ENCODE results near the gene TMEM234. TPM values are rescaled to one million over a fixed set of nuclear protein-coding genes. Genes with fewer than 3 reads are reported as not detected.
A peak's percentile ranks its signal among the peaks of the same experiment; 100 is the strongest.

The TMEM234 gene
- total and polyA plus RNA-seq, 2 of the 13 experiments (the other 11 are each of a cell fraction or from before 2014, with no cell fraction given), result 6.1 to 9.0 TPM

DNA sequence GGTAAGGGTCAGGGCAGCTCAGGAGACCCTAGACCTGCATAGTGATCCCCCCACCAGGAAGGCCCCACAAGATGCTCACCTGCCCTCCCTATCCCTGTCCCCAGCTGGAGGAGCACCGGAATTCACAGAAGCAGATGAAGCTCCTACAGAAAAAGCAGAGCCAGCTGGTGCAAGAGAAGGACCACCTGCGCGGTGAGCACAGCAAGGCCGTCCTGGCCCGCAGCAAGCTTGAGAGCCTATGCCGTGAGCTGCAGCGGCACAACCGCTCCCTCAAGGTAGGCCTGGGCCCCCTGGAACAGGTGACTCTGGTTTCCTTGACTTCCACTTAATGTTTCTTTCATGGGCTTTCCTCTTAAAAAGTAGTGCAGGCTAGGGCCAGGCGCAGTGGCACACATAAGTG, 34.3 kb downstream of the TMEM234 start:
- no TSS peak for BruUV-seq (replicated peaks)
- H3K36me3 ChIP-seq (replicated peaks in 1 of 2; ENCODE audit: control insufficient read depth in 1 of 2, insufficient read depth in 2 of 2, low read length in 2 of 2), result peaks cover 42 to 82% of the 10 kb centered on the region in 2 experiments
- WGBS (ENCODE audit: low lambda C conversion rate), result 100% methylated on average over 8 of the region's 9 CpGs

DNA sequence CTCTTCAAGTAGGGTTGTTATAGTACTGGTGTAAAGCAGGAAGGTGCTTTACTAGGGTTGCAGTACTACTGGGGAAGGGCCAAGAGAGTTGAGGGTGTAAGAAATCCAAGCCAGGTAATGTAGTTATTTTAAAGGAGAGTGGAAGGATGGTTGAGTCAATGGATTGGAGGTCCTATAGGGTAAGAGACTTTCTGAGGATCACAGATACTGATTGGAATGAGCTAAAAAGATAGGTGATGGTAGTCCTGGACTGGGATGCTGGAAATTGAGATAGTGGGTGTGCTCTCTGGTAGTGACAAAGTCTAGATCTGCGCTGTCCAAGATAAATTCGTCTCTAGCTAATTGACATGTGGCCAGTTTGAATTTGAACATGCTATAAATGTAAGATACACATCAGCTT, 35.7 kb downstream of the TMEM234 start:
- no peak for TF ChIP-seq ELF3 (CRISPR knock-in tag; IDR thresholded peaks at IDR 0.05)
- peak; percentile 55 for TF ChIP-seq RBFOX2 (IDR thresholded peaks at IDR 0.05; ENCODE audit: low read depth, low read length)
- TF ChIP-seq, protein P1, sequence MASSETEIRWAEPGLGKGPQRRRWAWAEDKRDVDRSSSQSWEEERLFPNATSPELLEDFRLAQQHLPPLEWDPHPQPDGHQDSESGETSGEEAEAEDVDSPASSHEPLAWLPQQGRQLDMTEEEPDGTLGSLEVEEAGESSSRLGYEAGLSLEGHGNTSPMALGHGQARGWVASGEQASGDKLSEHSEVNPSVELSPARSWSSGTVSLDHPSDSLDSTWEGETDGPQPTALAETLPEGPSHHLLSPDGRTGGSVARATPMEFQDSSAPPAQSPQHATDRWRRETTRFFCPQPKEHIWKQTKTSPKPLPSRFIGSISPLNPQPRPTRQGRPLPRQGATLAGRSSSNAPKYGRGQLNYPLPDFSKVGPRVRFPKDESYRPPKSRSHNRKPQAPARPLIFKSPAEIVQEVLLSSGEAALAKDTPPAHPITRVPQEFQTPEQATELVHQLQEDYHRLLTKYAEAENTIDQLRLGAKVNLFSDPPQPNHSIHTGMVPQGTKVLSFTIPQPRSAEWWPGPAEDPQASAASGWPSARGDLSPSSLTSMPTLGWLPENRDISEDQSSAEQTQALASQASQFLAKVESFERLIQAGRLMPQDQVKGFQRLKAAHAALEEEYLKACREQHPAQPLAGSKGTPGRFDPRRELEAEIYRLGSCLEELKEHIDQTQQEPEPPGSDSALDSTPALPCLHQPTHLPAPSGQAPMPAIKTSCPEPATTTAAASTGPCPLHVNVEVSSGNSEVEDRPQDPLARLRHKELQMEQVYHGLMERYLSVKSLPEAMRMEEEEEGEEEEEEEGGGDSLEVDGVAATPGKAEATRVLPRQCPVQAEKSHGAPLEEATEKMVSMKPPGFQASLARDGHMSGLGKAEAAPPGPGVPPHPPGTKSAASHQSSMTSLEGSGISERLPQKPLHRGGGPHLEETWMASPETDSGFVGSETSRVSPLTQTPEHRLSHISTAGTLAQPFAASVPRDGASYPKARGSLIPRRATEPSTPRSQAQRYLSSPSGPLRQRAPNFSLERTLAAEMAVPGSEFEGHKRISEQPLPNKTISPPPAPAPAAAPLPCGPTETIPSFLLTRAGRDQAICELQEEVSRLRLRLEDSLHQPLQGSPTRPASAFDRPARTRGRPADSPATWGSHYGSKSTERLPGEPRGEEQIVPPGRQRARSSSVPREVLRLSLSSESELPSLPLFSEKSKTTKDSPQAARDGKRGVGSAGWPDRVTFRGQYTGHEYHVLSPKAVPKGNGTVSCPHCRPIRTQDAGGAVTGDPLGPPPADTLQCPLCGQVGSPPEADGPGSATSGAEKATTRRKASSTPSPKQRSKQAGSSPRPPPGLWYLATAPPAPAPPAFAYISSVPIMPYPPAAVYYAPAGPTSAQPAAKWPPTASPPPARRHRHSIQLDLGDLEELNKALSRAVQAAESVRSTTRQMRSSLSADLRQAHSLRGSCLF (CRISPR knock-in tag; IDR thresholded peaks at IDR 0.05; ENCODE audit: borderline replicate concordance), result no peak
- no peak for TF ChIP-seq ZFX (CRISPR knock-in tag; IDR thresholded peaks at IDR 0.05; ENCODE audit: low read depth)
- DNase-seq (ENCODE audit: low spot score) (no peak), FAIRE-seq (no peak), ATAC-seq (no peak)
- CTCF ChIA-PET (ENCODE audit: low intra/inter-chr PET ratio, low total read pairs), result no interaction called here
- POLR2A ChIA-PET, result no interaction called here
- H3K9me3 ChIP-seq (ENCODE audit: low read length), result no peaks in the 10 kb centered on the region
- no peak overlapping the region for H3K9ac ChIP-seq (ENCODE audit: insufficient read depth, low read depth, low read length)
- no peak overlapping the region for H2AFZ ChIP-seq (ENCODE audit: low read length)
- no peak overlapping the region for H3K27ac ChIP-seq (ENCODE audit: extremely low read length, insufficient read depth, low read length)
- BruUV-seq (replicated peaks), result no TSS peak
- WGBS (ENCODE audit: low lambda C conversion rate), result 93% methylated on average over 2 of the region's 2 CpGs
- peaks cover 42% of the 10 kb centered on the region for H3K79me2 ChIP-seq (ENCODE audit: insufficient read depth, low read length)
- in situ Hi-C loops (cut with HindIII; ENCODE audit: extremely low pct_ligation_motif_present, low pct_unique_long_range_greater_than_20kb) (no loop called here), intact Hi-C loops (cut with micrococcal nuclease; ENCODE audit: unreplicated experiment) (no loop called here)
- H3K27me3 ChIP-seq (ENCODE audit: control insufficient read depth in 1 of 2, insufficient read depth in 2 of 2, low read length in 2 of 2), result no peaks in the 10 kb centered on the region
- peaks cover 2% of the 10 kb centered on the region; the same call in 1 of the 2 replicates for H4K20me1 ChIP-seq (ENCODE audit: insufficient read depth, low read length)
- H3K4me3 ChIP-seq (replicated peaks in 1 of 3; ENCODE audit: insufficient read depth in 1 of 3, low read depth in 2 of 3, low read length in 3 of 3), result no peak overlapping the region
- H3K36me3 ChIP-seq (replicated peaks in 1 of 2; ENCODE audit: control insufficient read depth in 1 of 2, insufficient read depth in 2 of 2, low read length in 2 of 2), result peaks cover 34 to 74% of the 10 kb centered on the region in 2 experiments
- H3K4me2 ChIP-seq (ENCODE audit: low read depth, low read length), result peak overlapping the region; percentile 30; the same call in 1 of the 2 replicates
- H3K4me1 ChIP-seq (ENCODE audit: insufficient read depth, low read length), result peaks cover 39% of the 10 kb centered on the region

More for the DNA sequence above, 34.3 kb downstream of the TMEM234 start:
- Histone ChIP-seq H3K9me3 (ENCODE audit: low read length) (no peaks in the 10 kb centered on the region), H3K4me3 (replicated peaks in 1 of 3; ENCODE audit: insufficient read depth in 1 of 3, low read depth in 2 of 3, low read length in 3 of 3) (no peak overlapping the region), H3K27ac (ENCODE audit: extremely low read length, insufficient read depth, low read length) (no peak overlapping the region), H3K27me3 (ENCODE audit: control insufficient read depth in 1 of 2, insufficient read depth in 2 of 2, low read length in 2 of 2) (no peaks in the 10 kb centered on the region), H3K4me1 (ENCODE audit: insufficient read depth, low read length) (peaks cover 25% of the 10 kb centered on the region), H3K79me2 (ENCODE audit: insufficient read depth, low read length) (peaks cover 31% of the 10 kb centered on the region), H2AFZ (ENCODE audit: low read length) (no peak overlapping the region), H3K4me2 (ENCODE audit: low read depth, low read length) (no peak overlapping the region), H3K9ac (ENCODE audit: insufficient read depth, low read depth, low read length) (no peak overlapping the region), H4K20me1 (ENCODE audit: insufficient read depth, low read length) (peaks cover 2% of the 10 kb centered on the region; the same call in 1 of the 2 replicates)
- in situ Hi-C loops (cut with HindIII; ENCODE audit: extremely low pct_ligation_motif_present, low pct_unique_long_range_greater_than_20kb) (no loop called here), intact Hi-C loops (cut with micrococcal nuclease; ENCODE audit: unreplicated experiment) (no loop called here)
- ChIA-PET POLR2A (interaction anchor here (1.5 kb wide), 1 partner anchor 9 kb away, joined by 3 read pairs; no protein-coding TSS in a partner anchor), CTCF (ENCODE audit: low intra/inter-chr PET ratio, low total read pairs) (no interaction called here)
- TF ChIP-seq AGO2 (optimal IDR thresholded peaks at IDR 0.05; ENCODE audit: low read depth, low read length) (peak; percentile 29), PHF8 (CRISPR knock-in tag; IDR thresholded peaks at IDR 0.05) (no peak)
- DNase-seq (ENCODE audit: low spot score) (no peak), ATAC-seq (no peak), FAIRE-seq (no peak)
